ENCODE data around the gene TESK1.
"Not testable (repeated sequence)": the region's sequence is repeated elsewhere in the genome, so short reads cannot be mapped to it uniquely, and the experiment has no call there.

Gene TESK1

GRCh38 chr9:35579659-35580227, 25.3 kb upstream of the TESK1 start:
- DNase-seq = not testable (repeated sequence)

DNA sequence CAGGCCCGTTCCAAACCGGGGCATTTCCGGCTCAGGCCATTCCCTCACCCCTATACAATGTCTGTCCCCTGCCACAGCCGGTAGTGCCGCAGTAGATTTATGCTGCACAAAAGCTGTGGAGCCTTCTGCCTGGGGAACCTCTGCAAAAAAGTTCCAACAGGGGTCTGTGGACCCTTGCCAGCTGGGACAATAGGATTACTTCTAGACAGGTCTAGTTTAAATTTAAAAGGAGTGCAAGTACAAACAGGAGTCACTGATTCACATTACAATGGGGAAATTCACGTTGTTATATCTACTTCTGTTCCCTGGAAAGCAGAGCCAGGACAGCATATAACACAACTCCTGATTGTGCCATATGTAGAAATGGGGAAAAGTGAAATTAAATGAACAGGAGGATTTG, 21.5 kb upstream of the TESK1 start:
- not testable (repeated sequence) for DNase-seq

- DNase-seq = not testable (repeated sequence)
These were observed 20.4 kb upstream of the TESK1 start for GRCh38 chr9:35584681-35585080.

DNA sequence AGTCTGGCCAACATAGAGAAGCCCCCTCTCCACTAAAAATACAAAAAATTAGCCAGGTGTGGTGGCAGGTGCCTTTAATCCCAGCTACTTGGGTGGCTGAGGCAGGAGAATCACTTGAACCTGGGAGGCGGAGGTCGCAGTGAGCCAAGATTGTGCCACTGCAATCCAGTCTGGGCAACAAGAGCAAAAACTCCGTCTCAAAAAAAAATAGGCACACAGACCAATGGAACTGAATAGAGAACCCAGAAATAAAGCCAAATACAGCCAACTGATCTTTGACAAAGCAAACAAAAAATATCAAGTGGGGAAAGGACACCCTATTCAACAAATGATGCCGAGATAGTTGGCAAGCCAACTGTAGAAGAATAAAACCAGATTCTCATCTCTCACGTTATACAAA, 16.6 kb upstream of the TESK1 start:
- DNase-seq = not testable (repeated sequence)

DNA sequence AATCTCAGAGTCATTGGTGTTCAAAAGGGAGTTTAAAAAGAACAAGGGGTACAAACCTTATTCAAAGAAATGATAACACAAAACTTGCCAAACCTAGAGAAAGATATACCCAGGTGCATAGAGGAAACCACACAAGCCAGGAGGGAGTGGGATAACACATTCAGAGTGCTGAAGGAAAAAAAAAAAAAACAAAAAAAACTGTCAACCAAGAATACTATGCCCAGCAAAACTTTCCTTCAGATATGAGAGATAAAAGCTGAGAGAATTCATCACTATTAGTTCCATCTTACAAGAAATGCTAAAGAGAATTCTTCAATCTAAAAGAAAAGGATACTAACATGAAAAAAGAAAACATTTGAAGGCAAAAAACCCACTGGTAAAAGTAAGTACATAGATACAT, 11.5 kb upstream of the TESK1 start:
- DNase-seq = no peak

- no peak for DNase-seq
These were observed 10.6 kb upstream of the TESK1 start for GRCh38 chr9:35594471-35594870.

DNA sequence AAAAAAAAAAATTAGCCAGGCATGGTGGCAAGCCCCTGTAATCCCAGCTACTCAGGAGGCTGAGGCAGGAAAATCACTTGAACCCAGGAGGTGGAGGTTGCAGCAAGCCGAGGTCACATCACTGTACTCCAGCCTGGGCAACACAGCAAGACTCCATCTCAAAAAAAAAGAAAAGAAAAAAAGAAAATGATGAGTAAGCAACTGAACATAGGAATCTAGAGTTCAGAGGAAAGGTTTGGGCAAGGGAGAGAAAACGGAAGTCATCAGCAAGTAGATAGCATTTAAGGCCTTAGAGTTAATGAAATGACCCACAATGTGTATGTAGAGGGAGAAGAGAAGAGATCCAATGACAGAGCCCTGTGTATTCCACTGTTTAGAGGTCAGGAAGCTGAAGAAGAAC, 8.2 kb upstream of the TESK1 start:
- not testable (repeated sequence) for DNase-seq

DNA sequence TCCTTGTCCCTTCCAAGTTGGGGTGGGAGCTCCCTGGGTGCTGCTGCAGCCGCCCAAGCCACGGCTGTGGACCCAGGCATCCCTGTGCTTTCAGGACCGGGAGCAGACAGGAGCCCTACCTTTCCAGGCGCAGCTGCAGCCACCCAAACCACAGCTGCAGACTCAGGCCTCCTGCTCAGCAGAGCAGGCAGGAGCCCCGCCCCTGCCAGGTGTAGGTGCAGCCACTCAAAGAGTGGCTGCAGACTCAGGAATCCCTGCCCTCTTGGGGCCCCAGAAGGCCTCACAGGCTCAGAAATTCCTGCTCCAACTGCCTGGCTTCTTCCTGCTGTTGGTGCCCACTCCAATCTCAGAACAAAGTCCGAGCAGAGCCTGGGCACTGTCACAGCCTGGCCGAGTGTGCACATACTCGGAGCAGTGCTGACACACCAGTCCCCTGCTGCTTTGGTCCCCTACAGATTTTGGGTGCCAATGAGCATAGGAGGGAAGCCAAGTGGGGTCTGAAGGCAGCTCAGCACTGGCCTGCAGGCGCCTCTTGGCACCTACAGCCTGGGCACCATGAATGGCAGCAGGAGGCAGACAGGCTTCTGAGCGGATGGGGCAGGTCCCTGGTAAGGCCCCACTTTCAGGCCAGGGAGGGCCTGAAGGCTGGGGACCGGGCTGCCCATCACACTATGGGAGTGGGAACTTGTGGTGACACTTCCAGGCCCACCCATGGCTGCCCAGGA, 6.0 kb upstream of the TESK1 start:
- DNase-seq = no peak

GRCh38 chr9:35599763-35600604, 5.1 kb upstream of the TESK1 start:
- peak in 12 of 56 donors; percentile 8 to 46 (median 20) for DNase-seq

DNA sequence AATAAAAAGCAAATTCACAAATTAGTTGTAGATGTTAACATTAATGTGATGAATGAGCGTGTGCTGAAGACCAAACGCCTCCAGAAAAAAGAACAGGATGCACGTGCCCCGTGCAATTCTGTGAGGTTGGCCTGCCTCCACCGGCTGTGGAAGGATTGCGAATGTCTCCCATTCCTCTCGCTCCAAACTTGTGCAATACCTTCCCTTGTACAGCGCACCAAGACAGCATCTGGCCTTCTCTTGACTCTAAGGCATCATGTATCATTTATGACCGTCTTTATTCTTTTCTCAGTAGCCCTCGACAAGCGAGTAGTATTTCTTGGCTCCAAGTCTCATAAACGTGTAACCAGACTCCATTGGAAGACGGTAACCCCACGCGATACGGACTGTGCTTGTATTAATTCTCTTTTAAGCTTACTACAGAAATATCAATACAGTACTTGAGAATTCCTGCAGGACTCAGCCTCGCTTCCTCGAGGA, 1.5 kb upstream of the TESK1 start:
- DNase-seq = peak in 18 of 56 donors; percentile 15 to 69 (median 48)

DNA sequence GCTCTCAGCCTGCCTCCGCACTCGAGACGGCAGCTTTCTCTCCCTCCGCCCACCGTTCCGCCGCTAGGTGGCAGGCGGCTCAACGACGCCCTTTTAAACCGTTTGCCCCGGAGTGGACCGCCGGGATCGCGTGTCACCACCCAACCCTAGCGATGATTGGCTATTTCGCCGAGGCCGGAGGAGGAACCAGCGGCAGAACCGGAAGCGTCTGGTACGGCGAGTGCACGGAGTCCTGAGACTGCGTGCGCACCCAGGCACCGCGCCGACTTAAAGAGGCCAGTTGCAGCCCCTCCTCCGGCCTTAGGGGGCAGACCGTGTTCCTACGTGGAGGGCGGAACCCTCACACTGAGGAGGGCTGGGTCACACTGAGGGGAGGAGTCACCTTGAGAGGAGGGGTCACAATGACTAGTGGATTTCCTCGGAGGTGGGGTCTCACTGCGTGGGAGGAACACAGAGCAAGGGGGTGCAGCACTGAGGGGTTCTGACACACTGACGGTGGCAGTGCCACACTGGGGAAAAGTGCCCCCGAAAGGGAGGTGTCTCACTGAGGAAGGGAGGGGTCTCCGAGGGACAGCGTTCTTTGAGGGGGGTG, 980 bp upstream of the TESK1 start:
- DNase-seq = peak; percentile 88 to 100 (median 98)

DNA sequence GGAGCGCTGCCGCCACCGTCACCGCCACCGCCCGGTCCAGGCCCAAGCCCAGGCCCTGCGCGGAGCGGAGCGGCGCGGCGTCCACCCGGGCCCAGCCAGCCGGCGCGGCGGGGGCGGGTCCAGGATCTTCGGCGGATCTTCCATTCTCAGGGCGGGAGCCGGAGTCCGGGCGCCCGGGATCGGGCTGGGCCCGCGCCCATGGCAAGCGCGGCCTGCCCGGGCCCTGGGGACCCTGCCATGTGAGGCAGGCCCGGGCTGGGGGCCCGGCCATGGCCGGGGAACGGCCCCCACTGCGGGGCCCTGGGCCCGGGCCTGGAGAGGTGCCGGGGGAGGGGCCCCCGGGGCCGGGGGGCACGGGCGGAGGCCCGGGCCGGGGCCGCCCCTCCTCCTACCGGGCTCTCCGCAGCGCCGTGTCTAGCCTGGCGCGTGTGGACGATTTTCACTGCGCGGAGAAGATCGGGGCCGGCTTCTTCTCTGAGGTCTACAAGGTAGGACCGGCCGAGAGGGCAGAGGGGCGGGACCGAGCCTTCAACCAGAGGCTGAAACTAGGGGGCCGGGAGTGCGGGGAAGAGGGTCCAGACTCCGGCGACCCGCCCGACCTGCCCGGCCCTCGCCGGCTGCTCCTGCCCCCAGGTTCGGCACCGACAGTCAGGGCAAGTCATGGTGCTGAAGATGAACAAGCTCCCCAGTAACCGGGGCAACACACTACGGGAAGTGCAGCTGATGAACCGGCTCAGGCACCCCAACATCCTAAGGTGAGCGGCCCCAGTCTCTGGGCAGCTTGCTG, 482 bp downstream of the TESK1 start:
- DNase-seq = peak in 18 of 56 donors; percentile 10 to 74 (median 45)

- DNase-seq = no peak
These were observed 1.1 kb downstream of the TESK1 start for GRCh38 chr9:35606138-35606504.

DNA sequence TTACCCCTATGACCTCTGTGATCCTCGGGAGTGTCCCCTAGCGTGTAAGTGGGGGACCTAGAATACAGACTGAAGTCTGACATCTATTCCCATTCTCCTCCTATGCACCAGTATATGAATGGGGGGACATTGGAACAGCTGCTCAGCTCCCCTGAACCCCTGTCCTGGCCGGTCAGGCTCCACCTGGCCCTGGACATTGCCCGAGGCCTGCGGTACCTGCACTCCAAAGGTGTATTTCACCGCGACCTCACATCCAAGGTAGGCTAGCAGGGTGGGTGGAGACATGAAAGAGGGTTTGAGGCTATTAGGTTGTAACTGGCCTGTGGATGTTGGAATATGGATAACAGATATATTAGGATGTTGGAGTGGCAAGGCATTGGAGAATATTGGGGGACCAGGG, 1.7 kb downstream of the TESK1 start:
- DNase-seq = no peak

DNA sequence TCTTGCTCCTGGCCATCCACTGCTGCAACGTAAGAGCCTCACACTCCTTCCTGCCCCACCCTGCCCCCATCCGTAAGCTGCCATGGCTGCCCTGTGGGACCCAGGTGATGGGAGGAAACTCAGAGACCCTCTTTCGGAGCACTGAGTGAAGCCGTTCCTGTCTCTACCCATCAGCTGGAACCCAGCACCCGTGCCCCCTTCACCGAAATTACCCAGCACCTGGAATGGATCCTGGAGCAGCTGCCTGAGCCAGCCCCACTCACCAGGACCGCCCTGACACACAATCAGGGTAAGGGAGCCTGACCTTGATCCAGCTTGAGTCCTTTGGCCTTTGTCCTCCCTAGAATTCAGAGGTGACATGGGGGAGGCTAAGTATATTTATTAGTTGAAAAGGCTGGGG, 3.2 kb downstream of the TESK1 start:
- no peak for DNase-seq

DNA sequence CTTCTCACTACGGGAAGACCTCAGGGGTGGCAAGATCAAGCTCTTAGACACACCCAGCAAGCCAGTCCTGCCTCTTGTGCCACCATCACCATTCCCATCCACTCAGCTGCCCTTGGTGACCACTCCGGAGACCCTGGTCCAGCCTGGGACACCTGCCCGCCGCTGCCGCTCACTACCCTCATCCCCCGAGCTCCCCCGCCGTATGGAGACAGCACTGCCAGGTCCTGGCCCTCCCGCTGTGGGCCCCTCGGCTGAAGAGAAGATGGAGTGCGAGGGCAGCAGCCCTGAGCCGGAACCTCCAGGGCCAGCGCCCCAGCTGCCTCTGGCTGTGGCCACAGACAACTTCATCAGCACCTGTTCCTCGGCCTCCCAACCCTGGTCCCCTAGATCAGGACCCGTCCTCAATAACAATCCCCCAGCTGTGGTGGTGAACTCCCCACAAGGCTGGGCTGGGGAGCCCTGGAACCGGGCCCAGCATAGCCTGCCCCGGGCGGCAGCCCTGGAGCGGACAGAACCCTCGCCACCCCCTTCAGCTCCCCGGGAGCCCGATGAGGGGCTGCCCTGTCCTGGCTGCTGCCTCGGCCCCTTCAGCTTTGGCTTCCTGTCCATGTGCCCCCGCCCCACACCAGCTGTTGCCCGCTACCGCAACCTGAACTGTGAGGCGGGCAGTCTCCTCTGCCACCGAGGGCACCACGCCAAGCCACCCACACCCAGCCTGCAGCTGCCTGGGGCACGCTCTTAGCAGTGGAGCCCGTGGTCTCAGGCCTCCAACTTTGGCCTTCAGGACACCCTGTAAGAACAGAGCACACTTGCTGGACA, 4.1 kb downstream of the TESK1 start:
- DNase-seq = no peak

- no peak for DNase-seq
These were observed 4.7 kb downstream of the TESK1 start for GRCh38 chr9:35609820-35610163.

DNA sequence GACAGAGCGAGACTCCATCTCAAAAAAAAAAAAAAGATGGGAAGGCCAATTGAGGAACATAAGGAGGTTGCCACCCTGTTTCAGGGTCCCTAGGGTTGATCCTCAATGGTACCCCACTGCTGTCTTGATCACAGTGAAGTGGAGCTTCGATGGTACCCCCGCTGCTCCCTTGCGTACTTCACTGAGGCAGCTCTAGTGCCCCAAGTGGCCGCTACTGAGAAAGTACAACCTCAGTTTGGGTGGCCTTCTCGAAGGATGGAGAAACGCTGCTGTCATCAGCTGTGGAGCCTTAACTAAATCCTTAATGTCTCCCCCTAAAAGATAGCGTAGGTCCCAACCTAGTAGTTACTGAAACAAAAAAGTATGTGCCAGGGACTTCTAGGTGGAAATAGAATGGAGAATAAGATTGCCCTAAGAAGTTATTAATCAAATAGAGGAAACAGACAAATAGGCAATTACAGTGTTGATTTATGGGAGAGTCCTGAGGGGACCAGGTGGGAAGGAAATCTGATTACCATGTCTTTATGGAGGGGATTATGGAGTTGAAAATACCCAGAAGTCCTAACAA, 6.3 kb downstream of the TESK1 start:
- peak in 27 of 56 donors; percentile 8 to 69 (median 24) for DNase-seq

DNA sequence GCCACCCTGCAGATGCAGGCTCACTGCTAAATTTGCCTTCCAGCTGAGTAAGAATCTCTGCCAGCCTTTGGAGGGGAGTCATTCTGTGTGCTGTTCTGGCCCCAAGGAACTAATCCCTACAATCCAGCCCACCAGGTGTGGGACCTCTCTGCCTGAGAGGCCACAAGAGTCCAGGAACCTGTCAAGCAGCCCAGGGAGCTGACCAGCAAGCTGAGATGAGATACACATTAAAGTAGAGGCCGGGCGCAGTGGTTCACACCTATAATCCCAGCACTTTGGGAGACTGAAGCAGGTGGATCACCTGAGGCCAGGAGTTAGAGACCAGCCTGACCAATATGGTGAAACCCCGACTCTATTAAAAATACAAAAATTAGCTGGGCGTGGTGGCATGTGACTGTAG, 7.0 kb downstream of the TESK1 start:
- not testable (repeated sequence) for DNase-seq

GRCh38 chr9:35612843-35613242, 7.8 kb downstream of the TESK1 start:
- no peak for DNase-seq

Measured in nucleus accumbens (tissue), 56 donors.